Cardiac fibroblast (primary cell): ENCODE measurements around the gene PROCA1.
"Not testable (repeated sequence)": the region's sequence is repeated elsewhere in the genome, so short reads cannot be mapped to it uniquely, and the experiment has no call there.

Source experiments
- DNase-seq, 2 donors: peaks; one replicate each; pipeline versions ENCODE4 v3.0.0 to v3.0.0-alpha.2; 2010; ENCODE audit warnings: low read depth in 2 of 2
- H3K4me3 ChIP-seq, 2 donors: replicated peaks in 1 of 2; 1 replicate in 1 of 2; 2 replicates in 1 of 2; pipeline ENCODE4 v1.5.1; 2011; ENCODE audit warnings: low read depth in 2 of 2, low read length in 2 of 2, mild to moderate bottlenecking in 2 of 2, moderate library complexity in 1 of 2
- TF ChIP-seq, protein P1 (sequence below): IDR thresholded peaks from one replicate; pipeline ENCODE4 v1.5.1; 2011; ENCODE audit warnings: low read depth, mild to moderate bottlenecking, low read length, inconsistent platforms

PROCA1 gene

GRCh38 chr17:28723159-28723835 is 11.6 kb upstream of the PROCA1 start:
- TF ChIP-seq, protein P1, sequence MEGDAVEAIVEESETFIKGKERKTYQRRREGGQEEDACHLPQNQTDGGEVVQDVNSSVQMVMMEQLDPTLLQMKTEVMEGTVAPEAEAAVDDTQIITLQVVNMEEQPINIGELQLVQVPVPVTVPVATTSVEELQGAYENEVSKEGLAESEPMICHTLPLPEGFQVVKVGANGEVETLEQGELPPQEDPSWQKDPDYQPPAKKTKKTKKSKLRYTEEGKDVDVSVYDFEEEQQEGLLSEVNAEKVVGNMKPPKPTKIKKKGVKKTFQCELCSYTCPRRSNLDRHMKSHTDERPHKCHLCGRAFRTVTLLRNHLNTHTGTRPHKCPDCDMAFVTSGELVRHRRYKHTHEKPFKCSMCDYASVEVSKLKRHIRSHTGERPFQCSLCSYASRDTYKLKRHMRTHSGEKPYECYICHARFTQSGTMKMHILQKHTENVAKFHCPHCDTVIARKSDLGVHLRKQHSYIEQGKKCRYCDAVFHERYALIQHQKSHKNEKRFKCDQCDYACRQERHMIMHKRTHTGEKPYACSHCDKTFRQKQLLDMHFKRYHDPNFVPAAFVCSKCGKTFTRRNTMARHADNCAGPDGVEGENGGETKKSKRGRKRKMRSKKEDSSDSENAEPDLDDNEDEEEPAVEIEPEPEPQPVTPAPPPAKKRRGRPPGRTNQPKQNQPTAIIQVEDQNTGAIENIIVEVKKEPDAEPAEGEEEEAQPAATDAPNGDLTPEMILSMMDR = no peak
- DNase-seq = no peak
- no peak overlapping the region for H3K4me3 ChIP-seq

DNA sequence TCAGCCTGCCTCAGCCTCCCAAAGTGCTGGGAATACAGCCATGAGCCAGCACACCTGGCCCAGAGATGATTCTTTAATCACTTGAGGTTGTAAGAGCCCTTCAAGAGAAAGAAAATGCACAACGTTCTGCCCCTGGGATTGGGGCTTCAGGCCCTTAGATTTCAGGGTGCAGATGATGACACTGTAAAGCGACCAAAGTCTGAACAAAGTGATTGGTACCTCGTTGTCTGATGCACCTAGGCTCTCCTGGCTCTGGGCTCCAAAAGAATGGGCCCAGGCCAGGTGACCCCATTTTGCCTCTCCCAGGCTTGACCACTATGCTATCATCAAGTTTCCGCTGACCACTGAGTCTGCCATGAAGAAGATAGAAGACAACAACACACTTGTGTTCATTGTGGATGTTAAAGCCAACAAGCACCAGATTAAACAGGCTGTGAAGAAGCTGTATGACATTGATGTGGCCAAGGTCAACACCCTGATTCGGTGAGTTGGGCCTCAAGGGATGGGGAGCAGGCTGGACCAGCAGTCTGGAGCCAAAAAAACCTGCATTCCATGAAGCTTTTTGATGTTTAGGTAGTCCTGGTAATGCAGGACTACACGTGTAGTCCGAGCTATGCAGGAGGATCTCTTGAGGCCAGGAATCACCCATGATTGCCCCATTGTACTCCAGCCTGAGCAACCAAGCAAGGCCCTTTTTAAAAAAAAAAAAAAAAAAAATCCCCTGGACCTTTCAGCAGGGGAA is 10.9 kb upstream of the PROCA1 start:
- H3K4me3 ChIP-seq = peak overlapping the region in 1 of 2 donors; percentile 24
- TF ChIP-seq, protein P1 = no peak
- no peak for DNase-seq

- peak overlapping the region; percentile 96 for H3K4me3 ChIP-seq
- DNase-seq = not testable (repeated sequence)
Measured at GRCh38 chr17:28720997-28721329, 9.3 kb upstream of the PROCA1 start.

- peak in 1 of 2 donors; percentile 20 for DNase-seq
- H3K4me3 ChIP-seq = peak overlapping the region; percentile 96
- TF ChIP-seq, protein P1 = peak; percentile 19
Measured at GRCh38 chr17:28720247-28720996, 8.7 kb upstream of the PROCA1 start.

GRCh38 chr17:28719021-28719433 is 7.3 kb upstream of the PROCA1 start:
- TF ChIP-seq, protein P1 = no peak
- no peak for DNase-seq
- peak overlapping the region; percentile 96 for H3K4me3 ChIP-seq

GRCh38 chr17:28718333-28719020 is 6.8 kb upstream of the PROCA1 start:
- TF ChIP-seq, protein P1 = no peak
- peak overlapping the region; percentile 78 to 96 for H3K4me3 ChIP-seq
- DNase-seq = peak; percentile 44 to 67
